Left colon (tissue), 2 donors: ENCODE results near the gene NABP1. TPM values are rescaled to one million over a fixed set of nuclear protein-coding genes. Genes with fewer than 3 reads are reported as not detected.

ENCODE experiments used
- ATAC-seq: fragments of 200-7000 bp; cut with Tn5 transposase; one replicate; pipeline ENCODE4 v1.9.1; 2020; ENCODE audit warnings: mild to moderate bottlenecking, moderate library complexity
- DNase-seq, 2 donors: peaks; one replicate each; pipeline ENCODE4 v3.0.0-alpha.2; 2020
- intact Hi-C, 2 donors: fragments of 100-400 bp; cut with DNase I in 1 of 2; cut with micrococcal nuclease in 1 of 2; formaldehyde crosslinking; loops; one replicate each; pipeline versions ENCODE4 v1.11.2 to v1.14.0; 2022; cut with DNase I, micrococcal nuclease
- total RNA-seq, 2 donors: library from RNA; stranded (reverse); fragmentation: NEBNext Ultra II Directional; extraction: Animal tissue kit (Norgen Biotek cat#: 25700); gene quantifications; one replicate each; pipeline ENCODE4 v1.2.1, GENCODE V29; 2021
- donor health status: DM: no; HTN: no; CAD: no.
- donor health status: DM: yes; HTN: yes; CAD: no.

Gene NABP1
- total RNA-seq, 2 donors from 2014 or later, result 19.0 to 28.0 TPM

DNA sequence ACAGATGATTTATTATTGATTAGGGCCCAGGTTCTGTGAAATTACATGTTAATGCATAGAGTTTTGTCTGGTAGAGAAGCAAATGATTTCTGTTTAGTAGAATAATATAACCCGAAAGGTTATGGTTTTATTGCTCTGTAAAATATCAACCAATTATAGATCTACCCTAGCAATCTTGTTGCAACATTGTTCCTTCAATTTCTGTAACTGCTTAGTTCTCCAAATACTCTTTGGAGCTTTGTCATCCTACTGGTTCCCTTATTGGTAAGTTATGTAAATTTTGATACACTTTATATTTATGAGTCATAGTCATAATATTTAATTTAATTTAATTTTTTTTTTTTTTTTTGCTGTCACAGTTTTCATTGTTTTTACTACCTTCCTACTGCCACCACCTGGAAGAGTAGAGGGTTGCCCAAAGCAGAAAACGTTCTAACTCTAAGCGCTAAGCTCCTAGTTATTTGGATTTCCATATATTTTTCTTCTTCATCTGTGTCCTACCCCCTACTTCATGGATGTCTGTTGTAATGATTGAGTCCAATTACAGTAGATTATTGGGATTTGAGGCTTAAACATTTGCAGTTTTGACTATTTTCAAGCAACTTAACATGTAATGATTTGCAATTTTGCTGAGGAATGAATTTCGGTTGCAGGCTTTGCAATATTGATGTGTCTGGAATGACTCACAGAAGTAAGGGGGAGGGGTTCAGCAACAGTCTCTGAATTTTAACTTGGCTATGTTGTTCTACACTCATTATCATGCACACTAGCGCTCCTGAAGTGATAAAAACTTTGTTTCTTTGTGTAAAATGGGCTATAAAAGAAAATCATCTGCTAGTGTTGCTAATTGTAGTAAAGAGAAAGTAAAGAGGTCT, 51.1 kb downstream of the NABP1 start:
- intact Hi-C loops, result no loop called here
- DNase-seq (no peak), ATAC-seq (peak; percentile 74)

DNA sequence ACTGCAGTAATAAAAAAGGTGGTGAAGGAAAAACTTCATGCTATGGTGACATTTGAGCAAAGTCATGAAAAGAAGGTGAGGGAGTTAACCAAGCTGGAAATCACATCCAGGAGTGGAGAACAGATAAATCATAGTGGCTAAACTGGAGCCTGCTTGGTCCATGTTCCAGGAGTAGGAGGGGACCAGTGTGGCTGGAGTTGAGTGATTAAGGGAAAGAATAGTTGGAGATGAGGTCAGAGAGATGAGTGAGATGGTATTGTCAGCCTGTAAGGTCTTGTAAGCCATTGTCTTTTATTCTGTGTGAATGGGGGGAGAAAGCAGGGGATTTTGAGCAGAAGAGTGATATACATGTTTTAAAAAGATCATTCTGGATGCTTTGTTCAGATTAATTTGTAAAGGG, 52.3 kb downstream of the NABP1 start:
- ATAC-seq, result no peak
- intact Hi-C loops, result no loop called here
- DNase-seq, result no peak

Other genes starting within 250 kb of the NABP1 start
- gene CAVIN2, start 169.0 kb downstream of the NABP1 start, total RNA-seq, result 10 to 100 TPM in 1 of 2 donors, 1 to 10 TPM in 1; 9.6 to 16.2 TPM